Limb (tissue), 2 donors: ENCODE data around the gene CNTN2.

ENCODE experiments used
- DNase-seq, 2 donors: peaks; one replicate each; pipeline ENCODE4 v3.0.0-alpha.2; 2016; ENCODE audit errors: extremely low spot score in 2 of 2

CNTN2 gene

GRCh38 chr1:205024679-205025078 lies 18.3 kb upstream of the CNTN2 start:
- DNase-seq = no peak

GRCh38 chr1:205025239-205025638 lies 17.8 kb upstream of the CNTN2 start:
- no peak for DNase-seq

GRCh38 chr1:205026181-205026580 lies 16.8 kb upstream of the CNTN2 start:
- no peak for DNase-seq

GRCh38 chr1:205028390-205028789 lies 14.6 kb upstream of the CNTN2 start:
- no peak for DNase-seq

- no peak for DNase-seq
Observed at GRCh38 chr1:205028924-205029323, 14.1 kb upstream of the CNTN2 start.

- DNase-seq = peak in 1 of 2 donors; percentile 18
Observed at GRCh38 chr1:205030241-205030640, 12.8 kb upstream of the CNTN2 start.

- DNase-seq = no peak
Observed at GRCh38 chr1:205030896-205031295, 12.1 kb upstream of the CNTN2 start.

GRCh38 chr1:205032508-205032907 lies 10.5 kb upstream of the CNTN2 start:
- DNase-seq = no peak

- no peak for DNase-seq
Observed at GRCh38 chr1:205037539-205037938, 5.5 kb upstream of the CNTN2 start.

GRCh38 chr1:205038132-205038786 lies 4.8 kb upstream of the CNTN2 start:
- DNase-seq = no peak

GRCh38 chr1:205041001-205041715 lies 1.9 kb upstream of the CNTN2 start:
- DNase-seq = no peak

- DNase-seq = no peak
Observed at GRCh38 chr1:205041998-205042910, 758 bp upstream of the CNTN2 start.

- DNase-seq = no peak
Observed at GRCh38 chr1:205043866-205044265, 854 bp downstream of the CNTN2 start.

GRCh38 chr1:205044741-205045140 lies 1.7 kb downstream of the CNTN2 start:
- no peak for DNase-seq

GRCh38 chr1:205045146-205045545 lies 2.1 kb downstream of the CNTN2 start:
- no peak for DNase-seq

- DNase-seq = no peak
Observed at GRCh38 chr1:205046870-205047269, 3.9 kb downstream of the CNTN2 start.

- no peak for DNase-seq
Observed at GRCh38 chr1:205047764-205048231, 4.8 kb downstream of the CNTN2 start.

GRCh38 chr1:205048382-205048781 lies 5.4 kb downstream of the CNTN2 start:
- no peak for DNase-seq

GRCh38 chr1:205049479-205049878 lies 6.5 kb downstream of the CNTN2 start:
- DNase-seq = no peak

GRCh38 chr1:205052690-205053089 lies 9.7 kb downstream of the CNTN2 start:
- DNase-seq = no peak

- DNase-seq = no peak
Observed at GRCh38 chr1:205053296-205053695, 10.3 kb downstream of the CNTN2 start.

GRCh38 chr1:205054013-205054412 lies 11.0 kb downstream of the CNTN2 start:
- DNase-seq = no peak
